HCT116 (cell line): Measurements from ENCODE around the gene NTNG2. TPM values are rescaled to one million over a fixed set of nuclear protein-coding genes. Genes with fewer than 3 reads are reported as not detected.

Experiments
- ATAC-seq: fragments of 200-7000 bp; cut with Tn5 transposase; 2 replicates; pipeline ENCODE4 v1.9.1; 2020; ENCODE audit warnings: mild to moderate bottlenecking, moderate library complexity
- BruUV-seq: library from RNA; stranded (reverse); fragments of 400-500 nt; replicated peaks from 2 replicates; lab custom pipeline; 2021; lab: Mats Ljungman, UMichigan
- CTCF ChIA-PET: fragments of 300-600 bp; sonication (Branson Sonifier 250); formaldehyde crosslinking; loops from one replicate; lab custom pipeline; 2021; ENCODE audit warnings: antibody characterized with exemption; lab: Charles Lee
- POLR2A ChIA-PET: fragments of 300-600, 350-600 bp; sonication (Branson Sonifier 250); formaldehyde crosslinking; loops from one replicate; lab custom pipeline; 2021; ENCODE audit warnings: antibody characterized with exemption; lab: Charles Lee
- RAD21 ChIA-PET, 2 experiments: fragments of 300-600 bp; sonication (Branson Sonifier 250); formaldehyde crosslinking; loops; one replicate each; lab custom pipeline; 2023; ENCODE audit warnings: low total read pairs in 2 of 2; ENCODE audit not compliant: uncharacterized antibody in 2 of 2, unreplicated experiment in 2 of 2, low non-redundant PET in 1 of 2; lab: Charles Lee
- DNase-seq: peaks from one replicate; pipeline ENCODE4 v3.0.0-alpha.2; 2010; ENCODE audit warnings: low read depth, low spot score
- H2AFZ ChIP-seq: fragments of 200-600 bp; shearing (Covaris generic), sonication (generic); 2 replicates; pipeline ENCODE4 v1.6.1; 2017; ENCODE audit warnings: low read depth, mixed run types, mixed read lengths, antibody characterized with exemption, low read length; ENCODE audit not compliant: poor library complexity, severe bottlenecking
- H3K27ac ChIP-seq: 2 replicates; pipeline ENCODE4 v1.5.1; 2012; ENCODE audit warnings: low read depth, low read length
- H3K27me3 ChIP-seq: fragments of 200-600 bp; sonication (generic); 2 replicates; pipeline ENCODE4 v1.6.1; 2016; ENCODE audit warnings: mixed run types, low read length, mixed read lengths; ENCODE audit not compliant: insufficient read depth
- H3K36me3 ChIP-seq, 2 experiments: fragments of 200-500 bp in 1 of 2; fragments of 200-600 bp in 1 of 2; sonication (Bioruptor generic) in 1 of 2; sonication (generic) in 1 of 2; 2 replicates each; pipeline versions ENCODE4 v1.5.1 to v1.6.1; 2014 to 2016; ENCODE audit warnings: low read length in 2 of 2, inconsistent platforms in 1 of 2, mixed read lengths in 1 of 2, mixed run types in 1 of 2; ENCODE audit not compliant: insufficient read depth in 2 of 2, control insufficient read depth in 1 of 2
- H3K4me1 ChIP-seq, 2 experiments: fragments of 200-600 bp in 1 of 2; sonication (generic) in 1 of 2; 2 replicates each; pipeline versions ENCODE4 v1.5.1 to v1.6.1; 2012 to 2017; ENCODE audit warnings: low read length in 2 of 2, inconsistent platforms in 1 of 2, mild to moderate bottlenecking in 1 of 2, mixed read lengths in 1 of 2, mixed run types in 1 of 2, moderate library complexity in 1 of 2; ENCODE audit not compliant: insufficient read depth in 2 of 2, control insufficient read depth in 1 of 2
- H3K4me2 ChIP-seq: fragments of 200-600 bp; sonication (generic); 2 replicates; pipeline ENCODE4 v1.6.1; 2017; ENCODE audit warnings: mixed run types, low read length, mixed read lengths
- H3K4me3 ChIP-seq, 2 experiments: fragments of 200-600 bp in 1 of 2; sonication (generic) in 1 of 2; replicated peaks in 1 of 2; 2 replicates each; pipeline ENCODE4 v1.5.1; 2011 to 2016; ENCODE audit warnings: low read length in 2 of 2, control low read depth in 1 of 2, low read depth in 1 of 2, mild to moderate bottlenecking in 1 of 2, mixed read lengths in 1 of 2, mixed run types in 1 of 2
- H3K79me2 ChIP-seq: fragments of 200-600 bp; sonication (generic); 2 replicates; pipeline ENCODE4 v1.6.1; 2017; ENCODE audit warnings: mild to moderate bottlenecking, mixed run types, low read length, moderate library complexity, mixed read lengths; ENCODE audit not compliant: insufficient read depth
- H3K9ac ChIP-seq: fragments of 200-600 bp; sonication (generic); 2 replicates; pipeline ENCODE4 v1.6.1; 2016; ENCODE audit warnings: low read length, mixed read lengths
- H3K9me2 ChIP-seq: fragments of 200-600 bp; sonication (generic), shearing (Covaris generic); 2 replicates; pipeline ENCODE4 v1.6.1; 2017; ENCODE audit warnings: mixed run types, mild to moderate bottlenecking, moderate library complexity; ENCODE audit not compliant: insufficient read depth
- H3K9me3 ChIP-seq, 2 experiments: fragments of 200-500 bp in 1 of 2; fragments of 200-600 bp in 1 of 2; sonication (Bioruptor generic) in 1 of 2; sonication (generic) in 1 of 2; 2 replicates each; pipeline ENCODE4 v1.6.1; 2014 to 2017; ENCODE audit warnings: low read length in 2 of 2, mixed read lengths in 2 of 2, inconsistent platforms in 1 of 2, low read depth in 1 of 2, mild to moderate bottlenecking in 1 of 2, mixed run types in 1 of 2, moderate library complexity in 1 of 2; ENCODE audit not compliant: control insufficient read depth in 1 of 2, insufficient read depth in 1 of 2
- H4K20me1 ChIP-seq: fragments of 200-600 bp; sonication (generic), shearing (Covaris generic); 2 replicates; pipeline ENCODE4 v1.6.1; 2017; ENCODE audit warnings: mixed run types, mild to moderate bottlenecking, moderate library complexity; ENCODE audit not compliant: insufficient read depth
- EGR1 ChIP-seq: IDR thresholded peaks from 2 replicates; pipeline ENCODE4 v1.6.1; 2012; ENCODE audit warnings: low read depth
- ELF1 ChIP-seq: IDR thresholded peaks from 2 replicates; pipeline ENCODE4 v1.6.1; 2012; ENCODE audit warnings: low read depth, borderline replicate concordance
- EZH2phosphoT487 ChIP-seq: fragments of 200-600 bp; IDR thresholded peaks from 2 replicates; pipeline ENCODE4 v1.6.1; 2018; ENCODE audit warnings: antibody characterized with exemption, borderline replicate concordance
- FOSL1 ChIP-seq: IDR thresholded peaks from 2 replicates; pipeline ENCODE4 v1.6.1; 2012; ENCODE audit warnings: low read depth
- POLR2A ChIP-seq: IDR thresholded peaks from 2 replicates; pipeline ENCODE4 v1.7.0; 2011; ENCODE audit warnings: borderline replicate concordance; ENCODE audit not compliant: insufficient read depth, insufficient read length; ENCODE audit errors: extremely low read depth
- POLR2AphosphoS5 ChIP-seq: IDR thresholded peaks from 2 replicates; pipeline ENCODE4 v1.6.1; 2011; ENCODE audit warnings: mild to moderate bottlenecking, low read depth, low read length, moderate library complexity
- RAD21 ChIP-seq: IDR thresholded peaks from 2 replicates; pipeline ENCODE4 v1.6.1; 2012; ENCODE audit warnings: low read depth, mild to moderate bottlenecking
- SIN3A ChIP-seq: IDR thresholded peaks from 2 replicates; pipeline ENCODE4 v1.6.1; 2012; ENCODE audit warnings: low read depth
- YY1 ChIP-seq: IDR thresholded peaks from 2 replicates; pipeline ENCODE4 v1.6.1; 2011; ENCODE audit warnings: low read length, low read depth, moderate library complexity, mild to moderate bottlenecking; ENCODE audit not compliant: insufficient replicate concordance; ENCODE audit errors: extremely low read depth
- ZBTB33 ChIP-seq: IDR thresholded peaks from 2 replicates; pipeline ENCODE4 v1.6.1; 2011; ENCODE audit warnings: mild to moderate bottlenecking, low read length, moderate library complexity; ENCODE audit not compliant: insufficient replicate concordance; ENCODE audit errors: extremely low read depth
- intact Hi-C: fragments of 100-400 bp; cut with micrococcal nuclease; formaldehyde crosslinking; loops from 2 replicates; pipeline ENCODE4 v1.10.0; 2022
- total RNA-seq: library from RNA; stranded (reverse); gene quantifications from one replicate; pipeline ENCODE4 v1.2.1, GENCODE V29; 2021; ENCODE audit not compliant: unreplicated experiment

The NTNG2 gene
- total RNA-seq, 1 experiment from 2014 or later, result 2.5 TPM

DNA sequence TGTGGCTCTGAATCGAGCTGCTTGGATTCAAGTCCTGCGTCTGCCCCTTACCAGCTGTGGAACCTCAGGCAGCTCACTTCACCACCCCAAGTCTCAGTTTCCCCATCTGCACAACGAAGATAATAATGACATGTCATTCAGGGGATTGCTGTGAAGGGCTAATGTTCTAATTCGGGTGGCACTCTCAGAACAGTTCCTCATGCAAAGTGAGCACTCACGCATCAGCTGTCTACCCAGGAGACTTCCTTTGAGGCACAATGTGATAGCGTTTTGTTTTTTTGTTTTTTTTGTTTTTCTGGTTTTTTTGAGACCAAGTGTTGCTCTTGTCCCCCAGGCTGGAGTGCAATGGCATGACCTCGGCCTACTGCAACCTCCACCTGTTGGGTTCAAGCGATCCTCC lies 56.4 kb downstream of the NTNG2 start:
- CTCF ChIA-PET, result interaction anchor here (0.8 kb wide), 1 partner anchor 18 kb away, joined by 4 read pairs; no protein-coding TSS in a partner anchor

More for the DNA sequence above, 56.4 kb downstream of the NTNG2 start:
- TF ChIP-seq EGR1, result no peak
- TF ChIP-seq SIN3A, result no peak
- no peak for TF ChIP-seq RAD21
- no peak for TF ChIP-seq ZBTB33
- no peak for TF ChIP-seq POLR2A
- TF ChIP-seq YY1, result no peak
- TF ChIP-seq FOSL1, result no peak
- TF ChIP-seq EZH2phosphoT487, result no peak
- no peak for TF ChIP-seq POLR2AphosphoS5
- TF ChIP-seq ELF1, result no peak
- H3K9ac ChIP-seq, result no peak overlapping the region
- no peak for ATAC-seq
- intact Hi-C loops, result no loop called here
- H3K27ac ChIP-seq, result no peak overlapping the region
- no peak overlapping the region for H2AFZ ChIP-seq
- H3K79me2 ChIP-seq, result no peaks in the 10 kb centered on the region
- POLR2A ChIA-PET, result no interaction called here
- DNase-seq, result no peak
- H3K36me3 ChIP-seq, result no peaks in the 10 kb centered on the region
- H3K4me3 ChIP-seq, result no peak overlapping the region
- peaks cover 9 to 11% of the 10 kb centered on the region in 2 experiments for H3K4me1 ChIP-seq
- H3K27me3 ChIP-seq, result no peaks in the 10 kb centered on the region
- RAD21 ChIA-PET, result no interaction called here
- no peaks in the 10 kb centered on the region for H3K9me2 ChIP-seq
- BruUV-seq, result no TSS peak
- no peak overlapping the region for H3K4me2 ChIP-seq
- H4K20me1 ChIP-seq, result no peaks in the 10 kb centered on the region
- H3K9me3 ChIP-seq, result no peaks in the 10 kb centered on the region
